ENCODE results near the gene HCN4. TPM values are rescaled to one million over a fixed set of nuclear protein-coding genes. Genes with fewer than 3 reads are reported as not detected.

HCN4 gene
- total RNA-seq, 4 donors from 2014 or later: 0.18 to 0.85 TPM; not detected in 2

DNA sequence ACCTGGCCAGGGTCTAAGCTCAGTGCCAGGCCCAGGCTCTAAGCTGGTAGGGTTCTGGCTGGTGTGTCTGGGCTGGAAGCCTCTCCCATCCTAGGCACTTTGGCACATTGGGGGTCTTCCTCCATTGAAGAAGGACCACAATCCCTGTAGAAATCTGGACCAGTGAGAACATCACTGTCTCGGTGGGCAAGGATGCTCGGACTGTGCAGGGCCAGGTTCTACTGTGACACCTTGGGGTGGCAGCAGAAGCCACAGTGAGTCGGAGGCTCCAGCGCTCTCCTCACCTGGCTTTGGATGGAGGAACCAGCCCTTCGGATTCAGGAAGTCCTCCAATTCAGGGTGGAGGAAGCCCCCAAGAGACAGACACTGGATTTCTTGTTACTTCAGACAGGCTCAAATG lies 17.5 kb upstream of the HCN4 start:
- Histone ChIP-seq H3K9me3 (no peaks in the 10 kb centered on the region), H3K4me1 (peaks cover 0 to 7% (median 0%) of the 10 kb centered on the region in 4 donors), H3K4me3 (no peak overlapping the region), H3K36me3 (no peaks in the 10 kb centered on the region), H3K27me3 (no peaks in the 10 kb centered on the region), H3K27ac (no peak overlapping the region)
- DNase-seq: no peak
- TF ChIP-seq, protein P1, sequence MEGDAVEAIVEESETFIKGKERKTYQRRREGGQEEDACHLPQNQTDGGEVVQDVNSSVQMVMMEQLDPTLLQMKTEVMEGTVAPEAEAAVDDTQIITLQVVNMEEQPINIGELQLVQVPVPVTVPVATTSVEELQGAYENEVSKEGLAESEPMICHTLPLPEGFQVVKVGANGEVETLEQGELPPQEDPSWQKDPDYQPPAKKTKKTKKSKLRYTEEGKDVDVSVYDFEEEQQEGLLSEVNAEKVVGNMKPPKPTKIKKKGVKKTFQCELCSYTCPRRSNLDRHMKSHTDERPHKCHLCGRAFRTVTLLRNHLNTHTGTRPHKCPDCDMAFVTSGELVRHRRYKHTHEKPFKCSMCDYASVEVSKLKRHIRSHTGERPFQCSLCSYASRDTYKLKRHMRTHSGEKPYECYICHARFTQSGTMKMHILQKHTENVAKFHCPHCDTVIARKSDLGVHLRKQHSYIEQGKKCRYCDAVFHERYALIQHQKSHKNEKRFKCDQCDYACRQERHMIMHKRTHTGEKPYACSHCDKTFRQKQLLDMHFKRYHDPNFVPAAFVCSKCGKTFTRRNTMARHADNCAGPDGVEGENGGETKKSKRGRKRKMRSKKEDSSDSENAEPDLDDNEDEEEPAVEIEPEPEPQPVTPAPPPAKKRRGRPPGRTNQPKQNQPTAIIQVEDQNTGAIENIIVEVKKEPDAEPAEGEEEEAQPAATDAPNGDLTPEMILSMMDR (IDR thresholded peaks at IDR 0.05): no peak
- TF ChIP-seq POLR2A (IDR thresholded peaks at IDR 0.05): no peak

DNA sequence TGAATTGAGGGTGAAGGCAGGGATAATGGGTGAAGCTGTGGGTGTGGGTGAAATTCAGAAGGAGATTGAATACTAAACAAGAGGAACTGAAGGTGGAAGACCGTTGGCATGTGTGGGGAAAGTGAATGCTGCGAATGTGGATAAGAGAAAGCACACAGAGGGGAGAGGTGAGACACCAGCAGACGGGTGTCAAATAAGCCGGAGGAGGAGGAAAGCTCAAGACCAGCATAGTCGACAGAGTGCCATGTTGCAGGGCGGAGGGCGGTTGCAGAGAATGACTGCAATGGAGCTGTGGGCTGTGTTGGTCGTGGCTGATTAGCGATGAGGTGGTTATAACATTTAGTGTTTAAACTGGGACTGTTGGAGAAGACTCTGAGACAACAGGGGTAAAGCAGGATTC lies 16.4 kb upstream of the HCN4 start:
- DNase-seq: no peak
- peaks cover 0 to 7% (median 0%) of the 10 kb centered on the region in 4 donors for H3K4me1 ChIP-seq
- TF ChIP-seq, protein P1 (IDR thresholded peaks at IDR 0.05): no peak
- TF ChIP-seq POLR2A (IDR thresholded peaks at IDR 0.05): no peak
- no peaks in the 10 kb centered on the region for H3K27me3 ChIP-seq
- H3K27ac ChIP-seq: no peak overlapping the region
- no peaks in the 10 kb centered on the region for H3K9me3 ChIP-seq
- H3K36me3 ChIP-seq: no peaks in the 10 kb centered on the region
- H3K4me3 ChIP-seq: no peak overlapping the region

- DNase-seq: no peak
Observed at GRCh38 chr15:73383310-73384189, 14.8 kb upstream of the HCN4 start.

DNA sequence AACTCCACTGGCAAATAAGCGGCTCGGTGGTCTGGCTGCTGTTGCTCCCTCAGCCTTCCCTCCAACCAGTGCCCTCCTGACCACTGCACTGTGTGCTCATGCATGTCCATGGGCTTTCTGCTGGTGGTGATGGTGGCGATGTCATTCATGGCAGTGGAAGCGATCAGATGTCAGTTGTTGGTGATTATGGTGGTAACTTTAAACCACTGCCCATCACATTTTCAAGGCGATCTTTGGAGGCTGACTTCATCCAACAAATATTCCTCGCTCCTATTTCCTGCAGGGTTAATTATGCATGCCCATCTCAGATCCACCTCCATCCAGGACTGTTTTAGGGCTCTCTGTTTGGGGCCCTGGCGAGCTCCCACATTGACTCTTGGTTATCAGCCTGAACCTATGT lies 13.4 kb upstream of the HCN4 start:
- TF ChIP-seq, protein P1 (IDR thresholded peaks at IDR 0.05): no peak
- TF ChIP-seq POLR2A (IDR thresholded peaks at IDR 0.05): no peak
- Histone ChIP-seq H3K4me3 (no peak overlapping the region), H3K36me3 (no peaks in the 10 kb centered on the region), H3K4me1 (no peaks in the 10 kb centered on the region), H3K27ac (no peak overlapping the region), H3K9me3 (no peaks in the 10 kb centered on the region), H3K27me3 (no peaks in the 10 kb centered on the region)
- no peak for DNase-seq

More at GRCh38 chr15:73383310-73384189, 14.8 kb upstream of the HCN4 start:
- Histone ChIP-seq H3K9me3 (no peaks in the 10 kb centered on the region), H3K4me3 (no peak overlapping the region), H3K27me3 (no peaks in the 10 kb centered on the region), H3K27ac (no peak overlapping the region), H3K36me3 (no peaks in the 10 kb centered on the region), H3K4me1 (no peaks in the 10 kb centered on the region)
- TF ChIP-seq, protein P1 (IDR thresholded peaks at IDR 0.05): no peak
- TF ChIP-seq POLR2A (IDR thresholded peaks at IDR 0.05): no peak

DNA sequence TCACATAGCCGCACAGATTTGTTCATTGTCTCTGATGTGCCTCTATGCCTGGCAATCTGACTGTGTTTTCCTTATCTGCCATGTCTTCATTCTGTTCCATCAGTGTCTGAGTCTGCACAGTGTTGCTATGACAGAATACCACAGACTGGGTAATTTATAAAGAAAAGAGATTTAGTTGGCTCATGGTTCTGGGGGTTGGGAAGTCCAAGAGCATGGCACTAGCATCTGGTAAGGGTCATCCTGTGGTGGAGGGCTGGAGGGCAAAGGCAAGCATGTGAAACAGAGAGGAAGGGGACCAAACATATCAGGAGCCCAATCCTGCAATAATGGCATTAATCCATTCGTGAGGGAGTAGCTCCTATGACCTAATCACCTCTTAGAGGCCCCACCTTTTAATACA lies 11.9 kb upstream of the HCN4 start:
- no peaks in the 10 kb centered on the region for H3K27me3 ChIP-seq
- no peaks in the 10 kb centered on the region for H3K36me3 ChIP-seq
- TF ChIP-seq, protein P1 (IDR thresholded peaks at IDR 0.05): no peak
- no peak for TF ChIP-seq POLR2A (IDR thresholded peaks at IDR 0.05)
- no peaks in the 10 kb centered on the region for H3K4me1 ChIP-seq
- DNase-seq: no peak
- H3K9me3 ChIP-seq: no peaks in the 10 kb centered on the region
- H3K27ac ChIP-seq: no peak overlapping the region
- H3K4me3 ChIP-seq: no peak overlapping the region

Data from Peyer's patch (tissue), 4 donors.